Measurements from ENCODE around the gene STOX2.
"Not testable (repeated sequence)": the region's sequence is repeated elsewhere in the genome, so short reads cannot be mapped to it uniquely, and the experiment has no call there.

The STOX2 gene

DNA sequence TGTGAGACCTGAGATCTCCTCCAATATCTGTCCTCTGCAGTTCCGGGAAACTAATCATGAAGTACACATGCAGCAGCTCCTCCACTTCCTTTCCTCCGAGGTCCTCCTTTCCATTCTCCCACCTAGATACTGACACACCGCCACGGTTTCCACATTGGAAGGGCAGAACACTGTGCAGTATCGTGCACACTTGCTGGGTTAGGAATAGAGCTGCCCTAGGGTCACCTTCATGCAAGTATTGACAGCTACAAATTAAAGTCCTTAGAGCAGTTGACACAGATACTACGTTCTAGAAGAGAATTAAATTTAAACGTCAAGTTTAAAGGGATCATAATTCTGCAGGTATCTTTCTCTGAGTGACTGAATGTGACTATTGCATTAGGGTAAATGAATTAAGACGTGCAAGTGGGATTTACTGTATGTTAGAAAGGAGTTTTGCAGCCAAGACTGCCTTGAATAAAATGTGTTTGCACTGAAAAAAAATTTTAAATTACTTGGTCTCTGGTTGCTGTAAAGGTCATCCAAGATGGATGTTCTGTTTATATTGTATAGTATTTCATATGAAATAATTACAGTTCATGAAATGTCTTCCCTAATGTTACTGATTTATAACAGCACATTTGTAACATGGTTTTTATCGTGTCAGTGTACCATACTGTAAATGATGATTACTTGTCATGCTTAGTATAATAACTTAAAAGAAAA lies 117.7 kb downstream of the STOX2 start:
- DNase-seq = no peak

- no peak for DNase-seq
Measured at GRCh38 chr4:184024637-184025036, 119.5 kb downstream of the STOX2 start.

- no peak for DNase-seq
Measured at GRCh38 chr4:184028561-184029374, 123.7 kb downstream of the STOX2 start.

- DNase-seq = no peak
Measured at GRCh38 chr4:184030036-184030435, 124.9 kb downstream of the STOX2 start.

- DNase-seq = no peak
Measured at GRCh38 chr4:184030764-184031163, 125.7 kb downstream of the STOX2 start.

DNA sequence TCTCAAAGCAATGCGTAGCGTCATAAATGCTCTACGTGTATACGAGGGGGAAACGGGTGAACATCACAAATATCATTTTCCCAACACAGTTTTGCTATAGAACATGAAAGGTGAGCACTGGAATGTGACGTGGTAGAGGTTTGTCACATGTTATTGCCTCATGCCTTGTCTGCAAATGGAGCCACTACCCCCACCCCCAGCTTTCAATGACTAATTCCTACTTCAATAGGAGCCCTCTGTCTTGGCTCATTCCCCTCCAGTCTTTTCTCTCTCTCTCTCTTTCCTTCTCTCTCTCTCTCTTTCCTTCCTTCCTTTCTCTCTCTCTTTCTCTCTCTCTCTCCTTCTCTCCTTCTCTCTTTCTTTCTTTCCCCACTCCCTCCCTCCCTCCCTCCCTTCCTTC lies 127.0 kb downstream of the STOX2 start:
- no peak for DNase-seq

- no peak for DNase-seq
Measured at GRCh38 chr4:184039963-184040383, 134.9 kb downstream of the STOX2 start.

DNA sequence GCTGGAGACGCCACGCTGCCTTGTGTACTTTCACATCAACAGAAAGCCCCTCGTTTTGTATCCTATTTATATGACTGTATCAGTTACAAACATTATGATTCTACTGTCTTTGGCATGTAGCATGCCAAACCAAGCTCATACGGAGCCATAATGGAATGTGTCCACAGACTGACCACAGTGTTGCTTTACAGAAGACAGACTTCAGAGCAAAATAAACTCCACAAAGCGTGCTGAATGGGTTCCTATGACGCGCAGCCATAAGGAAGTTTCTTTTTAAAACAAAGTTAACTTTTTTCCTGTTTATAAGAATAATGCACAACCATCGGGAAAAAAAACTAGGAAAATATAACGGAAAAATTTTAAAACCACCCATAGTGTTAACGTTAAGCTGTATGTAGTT lies 136.0 kb downstream of the STOX2 start:
- no peak for DNase-seq

- DNase-seq = no peak
Measured at GRCh38 chr4:184046148-184046547, 141.0 kb downstream of the STOX2 start.

DNA sequence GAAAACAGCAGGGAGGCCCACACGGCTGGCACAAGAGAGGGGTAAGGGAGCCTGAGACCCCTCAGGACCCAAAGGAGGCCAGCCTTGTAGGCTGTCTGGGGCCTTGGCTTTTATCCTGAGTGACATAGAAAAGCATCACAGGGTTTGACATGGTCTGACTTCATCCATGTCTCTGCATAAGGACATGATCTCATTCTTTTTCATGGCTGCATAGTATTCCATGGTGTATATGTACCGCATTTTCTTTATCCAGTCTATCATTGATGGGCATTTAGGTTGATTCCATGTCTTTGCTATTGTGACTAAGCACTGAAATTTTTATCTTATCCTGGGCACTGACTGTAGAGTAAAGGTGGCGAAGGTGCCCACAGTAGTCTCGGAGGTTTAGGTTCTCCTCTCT lies 146.2 kb downstream of the STOX2 start:
- not testable (repeated sequence) for DNase-seq

DNA sequence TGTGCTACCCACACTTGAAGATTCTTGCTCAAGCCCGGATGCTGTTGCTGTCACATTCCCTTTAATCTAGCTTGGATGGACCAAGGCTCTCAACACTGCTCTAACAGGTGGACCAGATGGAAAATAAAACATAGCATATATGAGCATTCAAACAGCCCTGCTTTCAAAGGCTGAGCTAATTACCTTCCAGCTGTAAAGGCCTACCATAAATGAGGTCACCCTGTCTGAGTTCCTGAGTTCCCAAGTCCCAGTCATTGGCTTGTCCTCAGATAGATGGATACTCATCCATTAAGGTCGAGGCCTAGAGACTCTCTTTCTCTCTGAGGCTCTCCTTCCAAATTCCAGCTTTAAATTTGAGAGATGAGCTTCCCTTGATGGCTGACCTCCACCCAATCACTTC lies 147.5 kb downstream of the STOX2 start:
- DNase-seq = no peak

DNA sequence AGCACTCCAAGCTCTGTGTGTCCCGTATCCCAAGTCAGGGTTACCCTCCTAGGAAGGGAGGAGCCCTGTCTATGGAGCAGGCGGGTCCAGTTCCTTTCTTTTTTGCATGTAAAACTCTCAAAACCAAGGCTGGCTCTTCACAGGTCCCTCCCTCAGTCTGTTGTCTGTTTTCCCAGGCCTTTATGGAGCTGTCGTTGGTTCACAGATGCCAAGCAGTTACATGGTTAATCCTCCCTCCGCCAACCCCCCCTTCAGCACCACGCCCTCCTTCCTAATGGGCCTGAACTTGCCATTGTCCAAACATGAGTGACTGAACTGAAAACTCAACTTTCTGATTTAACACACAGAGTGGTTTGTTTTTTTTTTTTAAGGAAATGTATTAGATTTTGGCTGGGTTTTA lies 148.3 kb downstream of the STOX2 start:
- DNase-seq = no peak

DNA sequence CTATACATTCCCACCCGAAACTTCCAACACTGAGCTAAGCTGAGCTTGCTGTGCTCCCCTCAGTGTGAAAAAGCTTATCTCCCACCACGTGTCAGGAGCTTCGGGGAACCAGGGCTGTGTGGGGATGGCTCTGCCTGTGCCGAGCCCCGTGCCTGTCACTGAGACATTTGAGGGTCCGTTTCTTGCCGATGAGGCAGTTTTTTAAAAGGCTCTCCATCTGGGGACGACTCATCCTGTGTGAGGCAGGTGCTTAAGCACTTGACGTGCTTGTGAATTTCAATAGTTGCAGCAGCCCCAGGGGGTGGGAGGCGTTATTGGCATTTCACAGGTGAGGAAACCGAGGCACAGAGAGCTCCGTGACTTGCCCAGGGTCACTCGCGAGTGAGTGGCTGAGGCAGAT lies 151.8 kb downstream of the STOX2 start:
- DNase-seq = no peak

- DNase-seq = no peak
Measured at GRCh38 chr4:184058026-184058425, 152.9 kb downstream of the STOX2 start.

- DNase-seq = no peak
Measured at GRCh38 chr4:184059099-184059498, 154.0 kb downstream of the STOX2 start.

- no peak for DNase-seq
Measured at GRCh38 chr4:184061582-184061981, 156.5 kb downstream of the STOX2 start.

DNA sequence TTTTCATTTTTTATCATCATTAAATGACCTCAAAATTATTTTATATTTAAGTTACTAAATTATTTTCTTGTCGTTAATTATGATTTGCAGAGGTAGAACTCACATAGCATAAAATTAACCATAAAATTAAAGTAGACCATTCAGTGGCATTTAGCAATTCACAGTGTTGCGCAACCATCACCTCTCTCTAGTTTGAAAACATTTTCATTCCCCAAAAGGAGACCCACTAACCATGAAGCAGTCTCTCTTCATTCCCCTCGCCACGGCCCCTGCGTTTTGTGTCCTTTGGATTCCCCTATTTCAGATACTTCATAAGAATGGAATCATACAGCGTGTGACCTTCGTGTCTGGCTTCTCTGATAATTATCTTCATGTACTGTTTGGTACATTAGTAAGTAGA lies 157.7 kb downstream of the STOX2 start:
- DNase-seq = no peak

DNA sequence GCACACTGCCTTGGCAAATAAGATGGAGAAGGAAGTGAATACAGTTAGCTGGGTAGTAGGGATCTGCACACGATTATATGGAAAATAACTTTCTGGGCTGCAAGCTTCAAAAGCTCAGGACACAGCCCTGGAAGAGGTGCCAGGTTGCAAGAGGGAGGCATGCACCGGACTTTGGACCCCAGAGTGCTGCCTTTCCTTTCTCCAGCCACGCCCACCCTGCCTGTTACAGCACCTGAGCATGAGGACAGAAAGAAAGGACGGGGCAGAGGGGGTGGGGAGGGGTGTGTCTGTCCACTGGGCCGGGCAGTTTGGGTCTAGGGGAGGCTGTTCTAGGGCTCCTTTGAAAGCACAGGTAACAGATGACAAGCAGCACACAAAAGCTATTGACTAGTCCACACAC lies 159.8 kb downstream of the STOX2 start:
- no peak for DNase-seq

DNA sequence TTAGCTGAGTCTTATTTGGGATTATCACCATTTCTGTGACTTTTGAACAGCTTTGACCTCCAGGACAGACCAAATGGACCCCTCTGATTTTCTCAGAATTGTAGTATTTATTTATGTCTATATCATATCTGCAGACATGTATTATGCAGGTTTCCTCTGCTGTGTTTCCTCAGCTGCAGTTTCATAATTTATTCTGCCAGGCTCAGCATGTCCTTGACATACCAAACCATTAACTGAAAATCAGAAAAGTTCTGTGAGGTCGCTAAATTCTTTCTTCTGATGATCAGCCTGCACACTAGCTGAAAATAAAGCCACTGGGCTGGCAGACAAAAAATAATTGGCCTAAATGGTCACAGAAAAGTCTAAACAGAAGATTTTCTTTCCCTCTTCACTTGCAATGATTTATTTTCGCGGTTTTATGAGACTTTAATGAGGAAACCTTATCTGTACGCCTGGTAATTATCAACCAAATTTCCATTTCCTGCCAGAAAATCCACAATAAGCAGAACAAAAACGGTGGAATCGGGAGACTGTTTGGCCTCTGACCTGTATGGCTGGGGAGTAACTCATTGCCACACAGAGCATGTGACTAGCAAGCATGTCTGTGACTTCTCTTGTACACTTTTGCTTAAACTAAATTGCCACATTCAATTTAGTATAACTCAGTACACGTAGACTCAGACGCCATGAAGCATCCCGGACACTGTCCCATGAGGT lies 161.6 kb downstream of the STOX2 start:
- no peak for DNase-seq

DNA sequence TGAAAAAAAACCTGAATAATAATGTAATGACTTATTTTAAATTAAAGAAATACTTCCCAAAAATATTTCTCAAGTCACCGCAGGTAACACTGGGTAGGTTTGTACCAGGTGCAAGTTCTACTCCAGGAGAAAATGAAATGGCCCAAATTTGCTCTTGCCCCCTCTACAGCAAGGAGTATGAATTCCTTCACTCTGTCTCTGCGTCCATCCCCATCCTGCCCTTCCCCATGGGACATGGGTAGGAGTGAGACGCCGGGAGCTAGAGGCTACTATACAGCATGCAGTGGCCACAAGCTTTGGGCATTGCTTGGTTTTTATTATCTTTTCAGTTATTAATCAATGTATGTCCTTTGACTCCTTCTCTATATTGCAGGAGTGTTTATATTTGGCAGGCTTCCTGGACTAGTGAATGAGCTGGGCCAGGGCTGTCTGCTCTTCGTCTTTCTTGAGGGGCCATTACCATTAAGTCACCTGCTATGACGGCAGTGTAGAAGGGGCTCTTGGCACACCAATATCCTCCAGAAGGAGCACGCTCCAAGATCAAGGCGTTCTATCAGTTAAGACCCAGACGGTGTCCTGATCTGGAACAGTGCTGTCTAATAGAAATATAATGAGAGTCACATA lies 162.9 kb downstream of the STOX2 start:
- no peak for DNase-seq
